KMS-11 (cell line): ENCODE data around the gene RBM48.

Experiments
- H2AFZ ChIP-seq: fragments of 200-600 bp; sonication (generic); 2 replicates; pipeline ENCODE4 v1.6.1; 2016; ENCODE audit warnings: antibody characterized with exemption, mixed run types, low read depth
- H3K27ac ChIP-seq: fragments of 200-600 bp; sonication (generic); 2 replicates; pipeline ENCODE4 v1.6.1; 2016; ENCODE audit warnings: mild to moderate bottlenecking, mixed run types
- H3K27me3 ChIP-seq: fragments of 200-600 bp; sonication (generic); 2 replicates; pipeline ENCODE4 v1.6.1; 2017; ENCODE audit warnings: mild to moderate bottlenecking, low read depth, mixed run types, moderate library complexity; ENCODE audit not compliant: insufficient read depth
- H3K36me3 ChIP-seq: fragments of 200-600 bp; sonication (generic); 2 replicates; pipeline ENCODE4 v1.6.1; 2017; ENCODE audit warnings: mild to moderate bottlenecking, mixed run types; ENCODE audit not compliant: insufficient read depth
- H3K4me1 ChIP-seq: fragments of 200-600 bp; sonication (generic); 2 replicates; pipeline ENCODE4 v1.6.1; 2016; ENCODE audit warnings: mild to moderate bottlenecking, low read depth, mixed run types; ENCODE audit not compliant: poor library complexity, severe bottlenecking
- H3K4me2 ChIP-seq: fragments of 200-600 bp; sonication (generic); 2 replicates; pipeline ENCODE4 v1.7.0; 2016; ENCODE audit warnings: mild to moderate bottlenecking, mixed run types
- H3K4me3 ChIP-seq: fragments of 200-600 bp; sonication (generic); IDR thresholded peaks from 2 replicates; pipeline ENCODE4 v1.6.1; 2017; ENCODE audit warnings: low read depth, low read length, mixed read lengths; ENCODE audit not compliant: insufficient read depth
- H3K79me2 ChIP-seq: fragments of 200-600 bp; sonication (generic); 2 replicates; pipeline ENCODE4 v1.6.1; 2016; ENCODE audit warnings: low read depth, mixed run types; ENCODE audit not compliant: insufficient read depth
- H3K9ac ChIP-seq: fragments of 200-600 bp; sonication (generic); 2 replicates; pipeline ENCODE4 v1.6.1; 2016; ENCODE audit warnings: mild to moderate bottlenecking, mixed run types
- H4K20me1 ChIP-seq: fragments of 200-600 bp; sonication (generic); 2 replicates; pipeline ENCODE4 v1.6.1; 2016; ENCODE audit warnings: mild to moderate bottlenecking, mixed run types; ENCODE audit not compliant: insufficient read depth
- TF ChIP-seq, protein P1 (sequence below): fragments of 200-600 bp; sonication (generic); conservative IDR thresholded peaks from 2 replicates; pipeline ENCODE4 v1.6.1; 2017; ENCODE audit warnings: low read depth, mild to moderate bottlenecking, antibody characterized with exemption, low read length, moderate library complexity, mixed read lengths

RBM48 gene

DNA sequence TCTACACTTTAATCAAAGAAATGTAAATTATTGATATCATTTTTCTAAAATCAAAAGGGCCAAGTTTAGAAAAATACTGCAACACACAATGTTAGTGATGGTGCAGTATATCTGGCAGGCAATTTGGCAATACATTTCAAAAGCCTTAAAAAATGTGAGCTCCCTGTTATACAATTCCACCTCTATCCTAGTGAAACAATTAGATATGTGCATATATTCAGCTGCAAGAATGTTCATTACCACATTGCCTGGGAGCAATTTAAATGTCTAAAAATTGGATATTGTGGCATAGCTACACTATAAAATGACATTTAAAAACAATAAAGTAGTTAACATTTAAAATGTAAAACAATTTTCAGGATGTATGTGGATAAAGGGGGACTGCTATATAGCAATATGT lies 40.8 kb upstream of the RBM48 start:
- no peaks in the 10 kb centered on the region for H3K4me1 ChIP-seq
- H4K20me1 ChIP-seq: no peaks in the 10 kb centered on the region
- H3K36me3 ChIP-seq: no peaks in the 10 kb centered on the region
- no peak overlapping the region for H3K4me3 ChIP-seq
- no peaks in the 10 kb centered on the region for H3K79me2 ChIP-seq
- H3K27ac ChIP-seq: no peak overlapping the region
- no peak overlapping the region for H3K4me2 ChIP-seq
- TF ChIP-seq, protein P1, sequence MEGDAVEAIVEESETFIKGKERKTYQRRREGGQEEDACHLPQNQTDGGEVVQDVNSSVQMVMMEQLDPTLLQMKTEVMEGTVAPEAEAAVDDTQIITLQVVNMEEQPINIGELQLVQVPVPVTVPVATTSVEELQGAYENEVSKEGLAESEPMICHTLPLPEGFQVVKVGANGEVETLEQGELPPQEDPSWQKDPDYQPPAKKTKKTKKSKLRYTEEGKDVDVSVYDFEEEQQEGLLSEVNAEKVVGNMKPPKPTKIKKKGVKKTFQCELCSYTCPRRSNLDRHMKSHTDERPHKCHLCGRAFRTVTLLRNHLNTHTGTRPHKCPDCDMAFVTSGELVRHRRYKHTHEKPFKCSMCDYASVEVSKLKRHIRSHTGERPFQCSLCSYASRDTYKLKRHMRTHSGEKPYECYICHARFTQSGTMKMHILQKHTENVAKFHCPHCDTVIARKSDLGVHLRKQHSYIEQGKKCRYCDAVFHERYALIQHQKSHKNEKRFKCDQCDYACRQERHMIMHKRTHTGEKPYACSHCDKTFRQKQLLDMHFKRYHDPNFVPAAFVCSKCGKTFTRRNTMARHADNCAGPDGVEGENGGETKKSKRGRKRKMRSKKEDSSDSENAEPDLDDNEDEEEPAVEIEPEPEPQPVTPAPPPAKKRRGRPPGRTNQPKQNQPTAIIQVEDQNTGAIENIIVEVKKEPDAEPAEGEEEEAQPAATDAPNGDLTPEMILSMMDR: no peak
- no peaks in the 10 kb centered on the region for H3K27me3 ChIP-seq
- no peak overlapping the region for H3K9ac ChIP-seq
- H2AFZ ChIP-seq: no peak overlapping the region

DNA sequence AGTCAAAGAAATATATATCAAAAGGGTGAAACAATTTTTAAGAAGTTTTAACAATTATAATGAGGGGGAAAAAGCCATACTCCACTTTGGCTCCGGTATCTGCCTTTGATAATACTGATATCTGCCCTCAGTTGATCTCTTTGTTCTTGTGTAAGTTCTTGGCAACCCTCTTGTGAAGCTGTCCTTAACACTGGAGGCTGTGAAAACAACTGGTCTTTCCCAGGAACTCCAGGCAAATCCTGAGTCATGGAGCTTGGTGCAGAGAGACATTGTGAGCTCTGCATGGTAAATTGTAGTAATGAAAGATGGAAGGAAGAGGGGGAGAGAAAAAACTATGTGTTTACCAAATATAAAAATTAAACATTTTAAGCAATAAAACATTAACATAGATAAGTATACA lies 39.0 kb upstream of the RBM48 start:
- no peak overlapping the region for H3K27ac ChIP-seq
- TF ChIP-seq, protein P1: no peak
- no peak overlapping the region for H3K4me3 ChIP-seq
- H3K4me1 ChIP-seq: no peaks in the 10 kb centered on the region
- no peaks in the 10 kb centered on the region for H3K79me2 ChIP-seq
- H3K27me3 ChIP-seq: no peaks in the 10 kb centered on the region
- H4K20me1 ChIP-seq: no peaks in the 10 kb centered on the region
- H3K9ac ChIP-seq: no peak overlapping the region
- no peak overlapping the region for H3K4me2 ChIP-seq
- no peaks in the 10 kb centered on the region for H3K36me3 ChIP-seq
- H2AFZ ChIP-seq: no peak overlapping the region

DNA sequence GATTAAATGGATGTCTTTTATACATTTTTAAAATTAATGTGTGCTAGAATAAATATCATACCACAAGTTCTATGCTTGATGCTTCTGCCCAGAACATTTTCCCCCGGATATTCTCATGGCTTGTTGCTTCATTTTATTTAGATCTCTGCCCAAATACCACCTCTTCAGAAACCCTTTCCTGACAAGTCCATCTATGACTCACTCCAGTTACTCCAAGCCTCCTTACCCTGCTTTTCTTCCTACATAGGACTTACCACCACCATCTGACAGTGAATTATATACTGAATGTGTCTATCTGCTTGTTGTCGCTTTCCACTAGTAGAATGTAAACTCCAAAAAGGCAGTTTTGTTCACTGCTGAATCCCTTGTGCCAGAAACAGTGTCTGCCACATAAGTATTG lies 31.7 kb upstream of the RBM48 start:
- TF ChIP-seq, protein P1: no peak
- Histone ChIP-seq H3K4me1 (no peaks in the 10 kb centered on the region), H3K27ac (no peak overlapping the region), H2AFZ (no peak overlapping the region), H4K20me1 (no peaks in the 10 kb centered on the region), H3K4me2 (no peak overlapping the region), H3K79me2 (no peaks in the 10 kb centered on the region), H3K27me3 (no peaks in the 10 kb centered on the region), H3K9ac (no peak overlapping the region), H3K36me3 (no peaks in the 10 kb centered on the region), H3K4me3 (no peak overlapping the region)

DNA sequence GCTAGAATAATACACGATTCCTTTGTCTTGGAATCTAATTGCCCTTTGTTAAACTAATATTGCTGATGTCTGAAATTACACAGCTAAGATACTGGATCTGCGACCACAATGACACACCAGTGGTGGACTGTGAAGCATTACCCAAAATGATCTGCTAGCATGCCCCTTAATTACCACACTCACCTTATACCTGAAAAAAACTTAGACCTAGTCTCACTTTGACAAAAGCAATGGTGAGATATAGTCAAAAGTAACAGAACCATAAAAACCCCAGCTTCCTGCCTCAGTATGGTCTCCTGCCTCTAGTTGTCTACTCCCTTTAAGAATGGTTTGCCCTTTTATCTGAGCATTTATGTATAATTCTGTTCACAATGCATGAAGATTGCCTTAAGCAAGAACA lies 30.0 kb upstream of the RBM48 start:
- Histone ChIP-seq H3K79me2 (no peaks in the 10 kb centered on the region), H2AFZ (no peak overlapping the region), H3K27me3 (no peaks in the 10 kb centered on the region), H3K4me2 (no peak overlapping the region), H4K20me1 (no peaks in the 10 kb centered on the region), H3K27ac (no peak overlapping the region), H3K4me3 (no peak overlapping the region), H3K9ac (no peak overlapping the region), H3K4me1 (no peaks in the 10 kb centered on the region), H3K36me3 (no peaks in the 10 kb centered on the region)
- TF ChIP-seq, protein P1: no peak

DNA sequence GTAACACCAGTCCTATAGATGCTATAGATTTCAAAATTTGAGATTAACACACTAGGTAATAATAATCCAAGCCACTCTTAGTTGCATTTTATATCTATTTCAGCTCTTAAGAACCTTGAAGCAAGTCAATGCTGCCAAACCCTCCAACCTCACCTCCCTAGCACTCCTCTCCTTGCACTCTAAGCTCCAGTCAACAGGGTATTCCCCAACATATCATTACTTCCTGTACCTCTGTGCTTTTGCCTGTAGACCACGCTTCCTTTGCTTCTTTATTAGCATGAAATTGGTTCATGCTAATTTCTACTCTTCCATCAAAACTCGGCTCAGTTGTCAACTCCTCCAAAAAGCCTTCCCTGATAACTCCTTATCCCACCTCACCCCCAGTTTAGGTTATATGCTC lies 24.8 kb upstream of the RBM48 start:
- Histone ChIP-seq H2AFZ (no peak overlapping the region), H3K9ac (no peak overlapping the region), H3K36me3 (no peaks in the 10 kb centered on the region), H3K27ac (no peak overlapping the region), H3K4me3 (no peak overlapping the region), H3K4me2 (no peak overlapping the region), H4K20me1 (no peaks in the 10 kb centered on the region), H3K4me1 (no peaks in the 10 kb centered on the region), H3K79me2 (no peaks in the 10 kb centered on the region), H3K27me3 (no peaks in the 10 kb centered on the region)
- TF ChIP-seq, protein P1: no peak
